ENCODE measurements around the gene CAPZB.

CAPZB gene

GRCh38 chr1:19466112-19466561 lies 19.2 kb downstream of the CAPZB start:
- peaks cover 46 to 81% of the 10 kb centered on the region in 2 donors for H3K4me1 ChIP-seq (ENCODE audit: control insufficient read depth in 1 of 2, insufficient read depth in 2 of 2, low read length in 2 of 2)

GRCh38 chr1:19465650-19466049 lies 19.7 kb downstream of the CAPZB start:
- Histone ChIP-seq H3K9me3 (ENCODE audit: control insufficient read depth in 1 of 2, low read length in 2 of 2) (no peaks in the 10 kb centered on the region), H3K36me3 (ENCODE audit: control insufficient read depth in 1 of 2, insufficient read depth in 2 of 2, low read length in 2 of 2) (no peaks in the 10 kb centered on the region), H3K4me3 (ENCODE audit: low read depth in 1 of 2, low read length in 2 of 2) (no peak overlapping the region), H3K4me1 (ENCODE audit: control insufficient read depth in 1 of 2, insufficient read depth in 2 of 2, low read length in 2 of 2) (peaks cover 46 to 80% of the 10 kb centered on the region in 2 donors), H3K27me3 (ENCODE audit: low read depth, low read length) (no peaks in the 10 kb centered on the region), H3K27ac (ENCODE audit: low read length) (peak overlapping the region; percentile 10)

More at GRCh38 chr1:19466112-19466561, 19.2 kb downstream of the CAPZB start:
- no peaks in the 10 kb centered on the region for H3K36me3 ChIP-seq (ENCODE audit: control insufficient read depth in 1 of 2, insufficient read depth in 2 of 2, low read length in 2 of 2)
- H3K4me3 ChIP-seq (ENCODE audit: low read depth in 1 of 2, low read length in 2 of 2) = no peak overlapping the region
- no peaks in the 10 kb centered on the region for H3K27me3 ChIP-seq (ENCODE audit: low read depth, low read length)
- no peaks in the 10 kb centered on the region for H3K9me3 ChIP-seq (ENCODE audit: control insufficient read depth in 1 of 2, low read length in 2 of 2)
- H3K27ac ChIP-seq (ENCODE audit: low read length) = no peak overlapping the region

- peak overlapping the region; percentile 56 for H3K27ac ChIP-seq (ENCODE audit: low read length)
- no peak overlapping the region for H3K4me3 ChIP-seq (ENCODE audit: low read depth in 1 of 2, low read length in 2 of 2)
- H3K27me3 ChIP-seq (ENCODE audit: low read depth, low read length) = no peaks in the 10 kb centered on the region
- H3K36me3 ChIP-seq (ENCODE audit: control insufficient read depth in 1 of 2, insufficient read depth in 2 of 2, low read length in 2 of 2) = no peaks in the 10 kb centered on the region
- H3K9me3 ChIP-seq (ENCODE audit: control insufficient read depth in 1 of 2, low read length in 2 of 2) = no peaks in the 10 kb centered on the region
- peaks cover 46 to 80% of the 10 kb centered on the region in 2 donors for H3K4me1 ChIP-seq (ENCODE audit: control insufficient read depth in 1 of 2, insufficient read depth in 2 of 2, low read length in 2 of 2)
Observed at GRCh38 chr1:19465123-19465522, 20.2 kb downstream of the CAPZB start.

GRCh38 chr1:19464696-19465095 lies 20.6 kb downstream of the CAPZB start:
- H3K4me3 ChIP-seq (ENCODE audit: low read depth in 1 of 2, low read length in 2 of 2) = no peak overlapping the region
- H3K27ac ChIP-seq (ENCODE audit: low read length) = peak overlapping the region; percentile 56
- no peaks in the 10 kb centered on the region for H3K9me3 ChIP-seq (ENCODE audit: control insufficient read depth in 1 of 2, low read length in 2 of 2)
- no peaks in the 10 kb centered on the region for H3K27me3 ChIP-seq (ENCODE audit: low read depth, low read length)
- H3K4me1 ChIP-seq (ENCODE audit: control insufficient read depth in 1 of 2, insufficient read depth in 2 of 2, low read length in 2 of 2) = peaks cover 43 to 78% of the 10 kb centered on the region in 2 donors
- H3K36me3 ChIP-seq (ENCODE audit: control insufficient read depth in 1 of 2, insufficient read depth in 2 of 2, low read length in 2 of 2) = no peaks in the 10 kb centered on the region

- Histone ChIP-seq H3K27ac (ENCODE audit: low read length) (no peak overlapping the region), H3K36me3 (ENCODE audit: control insufficient read depth in 1 of 2, insufficient read depth in 2 of 2, low read length in 2 of 2) (no peaks in the 10 kb centered on the region), H3K4me3 (ENCODE audit: low read depth in 1 of 2, low read length in 2 of 2) (no peak overlapping the region), H3K27me3 (ENCODE audit: low read depth, low read length) (no peaks in the 10 kb centered on the region), H3K4me1 (ENCODE audit: control insufficient read depth in 1 of 2, insufficient read depth in 2 of 2, low read length in 2 of 2) (peaks cover 33 to 76% of the 10 kb centered on the region in 2 donors), H3K9me3 (ENCODE audit: control insufficient read depth in 1 of 2, low read length in 2 of 2) (no peaks in the 10 kb centered on the region)
Observed at GRCh38 chr1:19463504-19463803, 21.9 kb downstream of the CAPZB start.

- peaks cover 33 to 77% of the 10 kb centered on the region in 2 donors for H3K4me1 ChIP-seq (ENCODE audit: control insufficient read depth in 1 of 2, insufficient read depth in 2 of 2, low read length in 2 of 2)
- no peak overlapping the region for H3K27ac ChIP-seq (ENCODE audit: low read length)
- no peaks in the 10 kb centered on the region for H3K9me3 ChIP-seq (ENCODE audit: control insufficient read depth in 1 of 2, low read length in 2 of 2)
- no peaks in the 10 kb centered on the region for H3K27me3 ChIP-seq (ENCODE audit: low read depth, low read length)
- H3K36me3 ChIP-seq (ENCODE audit: control insufficient read depth in 1 of 2, insufficient read depth in 2 of 2, low read length in 2 of 2) = no peaks in the 10 kb centered on the region
- no peak overlapping the region for H3K4me3 ChIP-seq (ENCODE audit: low read depth in 1 of 2, low read length in 2 of 2)
Observed at GRCh38 chr1:19462781-19463503, 22.4 kb downstream of the CAPZB start.

GRCh38 chr1:19461220-19461554 lies 24.2 kb downstream of the CAPZB start:
- Histone ChIP-seq H3K9me3 (ENCODE audit: control insufficient read depth in 1 of 2, low read length in 2 of 2) (no peaks in the 10 kb centered on the region), H3K4me1 (ENCODE audit: control insufficient read depth in 1 of 2, insufficient read depth in 2 of 2, low read length in 2 of 2) (peaks cover 38 to 74% of the 10 kb centered on the region in 2 donors), H3K36me3 (ENCODE audit: control insufficient read depth in 1 of 2, insufficient read depth in 2 of 2, low read length in 2 of 2) (no peaks in the 10 kb centered on the region), H3K4me3 (ENCODE audit: low read depth in 1 of 2, low read length in 2 of 2) (no peak overlapping the region), H3K27me3 (ENCODE audit: low read depth, low read length) (no peaks in the 10 kb centered on the region), H3K27ac (ENCODE audit: low read length) (no peak overlapping the region)

- no peak overlapping the region for H3K27ac ChIP-seq (ENCODE audit: low read length)
- peaks cover 33 to 74% of the 10 kb centered on the region in 2 donors for H3K4me1 ChIP-seq (ENCODE audit: control insufficient read depth in 1 of 2, insufficient read depth in 2 of 2, low read length in 2 of 2)
- no peak overlapping the region for H3K4me3 ChIP-seq (ENCODE audit: low read depth in 1 of 2, low read length in 2 of 2)
- H3K9me3 ChIP-seq (ENCODE audit: control insufficient read depth in 1 of 2, low read length in 2 of 2) = no peaks in the 10 kb centered on the region
- no peaks in the 10 kb centered on the region for H3K36me3 ChIP-seq (ENCODE audit: control insufficient read depth in 1 of 2, insufficient read depth in 2 of 2, low read length in 2 of 2)
- no peaks in the 10 kb centered on the region for H3K27me3 ChIP-seq (ENCODE audit: low read depth, low read length)
Observed at GRCh38 chr1:19460535-19461219, 24.7 kb downstream of the CAPZB start.

- H3K27me3 ChIP-seq (ENCODE audit: low read depth, low read length) = no peaks in the 10 kb centered on the region
- peak overlapping the region; percentile 49 for H3K27ac ChIP-seq (ENCODE audit: low read length)
- no peaks in the 10 kb centered on the region for H3K36me3 ChIP-seq (ENCODE audit: control insufficient read depth in 1 of 2, insufficient read depth in 2 of 2, low read length in 2 of 2)
- peaks cover 33 to 83% of the 10 kb centered on the region in 2 donors for H3K4me1 ChIP-seq (ENCODE audit: control insufficient read depth in 1 of 2, insufficient read depth in 2 of 2, low read length in 2 of 2)
- H3K9me3 ChIP-seq (ENCODE audit: control insufficient read depth in 1 of 2, low read length in 2 of 2) = no peaks in the 10 kb centered on the region
- no peak overlapping the region for H3K4me3 ChIP-seq (ENCODE audit: low read depth in 1 of 2, low read length in 2 of 2)
Observed at GRCh38 chr1:19458815-19459417, 26.4 kb downstream of the CAPZB start.

GRCh38 chr1:19457607-19458006 lies 27.7 kb downstream of the CAPZB start:
- Histone ChIP-seq H3K36me3 (ENCODE audit: control insufficient read depth in 1 of 2, insufficient read depth in 2 of 2, low read length in 2 of 2) (no peaks in the 10 kb centered on the region), H3K4me1 (ENCODE audit: control insufficient read depth in 1 of 2, insufficient read depth in 2 of 2, low read length in 2 of 2) (peaks cover 28 to 86% of the 10 kb centered on the region in 2 donors), H3K27ac (ENCODE audit: low read length) (peak overlapping the region; percentile 40), H3K9me3 (ENCODE audit: control insufficient read depth in 1 of 2, low read length in 2 of 2) (no peaks in the 10 kb centered on the region), H3K27me3 (ENCODE audit: low read depth, low read length) (no peaks in the 10 kb centered on the region), H3K4me3 (ENCODE audit: low read depth in 1 of 2, low read length in 2 of 2) (no peak overlapping the region)

GRCh38 chr1:19456968-19457441 lies 28.3 kb downstream of the CAPZB start:
- Histone ChIP-seq H3K36me3 (ENCODE audit: control insufficient read depth in 1 of 2, insufficient read depth in 2 of 2, low read length in 2 of 2) (no peaks in the 10 kb centered on the region), H3K27ac (ENCODE audit: low read length) (no peak overlapping the region), H3K4me3 (ENCODE audit: low read depth in 1 of 2, low read length in 2 of 2) (no peak overlapping the region), H3K9me3 (ENCODE audit: control insufficient read depth in 1 of 2, low read length in 2 of 2) (no peaks in the 10 kb centered on the region), H3K4me1 (ENCODE audit: control insufficient read depth in 1 of 2, insufficient read depth in 2 of 2, low read length in 2 of 2) (peaks cover 33 to 91% of the 10 kb centered on the region in 2 donors), H3K27me3 (ENCODE audit: low read depth, low read length) (no peaks in the 10 kb centered on the region)

All from muscle layer of duodenum (tissue), 2 donors.